ENCODE data around the gene LRRC51. TPM values are rescaled to one million over a fixed set of nuclear protein-coding genes. Genes with fewer than 3 reads are reported as not detected.

Gene LRRC51
- total RNA-seq, 2 donors from 2014 or later: 4.0 to 7.6 TPM

DNA sequence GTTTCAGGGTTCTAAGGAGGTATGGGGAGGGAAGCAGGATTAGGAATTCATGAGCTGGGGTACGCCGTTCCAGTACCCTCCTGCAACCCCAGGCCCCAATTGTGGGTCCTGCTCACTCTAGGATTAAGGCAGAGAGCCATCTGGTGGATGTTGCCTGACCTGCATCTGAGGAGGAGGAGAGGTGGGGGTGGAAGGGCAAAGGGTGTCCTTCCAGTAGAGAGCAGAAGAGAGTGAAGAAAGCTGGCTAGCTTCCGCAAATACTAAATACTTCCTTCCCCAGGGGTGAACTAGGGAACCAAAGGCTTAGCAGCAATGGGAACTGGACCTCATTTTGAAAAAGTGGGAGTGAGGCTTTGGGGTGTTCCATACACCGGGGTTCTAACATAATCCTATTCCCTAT is 10.6 kb downstream of the LRRC51 start:
- no peaks in the 10 kb centered on the region for H3K27me3 ChIP-seq
- peak; percentile 75 for DNase-seq (ENCODE audit: low spot score)
- H3K9me3 ChIP-seq: no peaks in the 10 kb centered on the region
- H3K4me1 ChIP-seq: peaks cover 0 to 12% of the 10 kb centered on the region in 2 donors
- H3K36me3 ChIP-seq: peaks cover 14% of the 10 kb centered on the region
- no peak overlapping the region for H3K4me3 ChIP-seq
- H3K27ac ChIP-seq: no peak overlapping the region
- TF ChIP-seq, protein P1, sequence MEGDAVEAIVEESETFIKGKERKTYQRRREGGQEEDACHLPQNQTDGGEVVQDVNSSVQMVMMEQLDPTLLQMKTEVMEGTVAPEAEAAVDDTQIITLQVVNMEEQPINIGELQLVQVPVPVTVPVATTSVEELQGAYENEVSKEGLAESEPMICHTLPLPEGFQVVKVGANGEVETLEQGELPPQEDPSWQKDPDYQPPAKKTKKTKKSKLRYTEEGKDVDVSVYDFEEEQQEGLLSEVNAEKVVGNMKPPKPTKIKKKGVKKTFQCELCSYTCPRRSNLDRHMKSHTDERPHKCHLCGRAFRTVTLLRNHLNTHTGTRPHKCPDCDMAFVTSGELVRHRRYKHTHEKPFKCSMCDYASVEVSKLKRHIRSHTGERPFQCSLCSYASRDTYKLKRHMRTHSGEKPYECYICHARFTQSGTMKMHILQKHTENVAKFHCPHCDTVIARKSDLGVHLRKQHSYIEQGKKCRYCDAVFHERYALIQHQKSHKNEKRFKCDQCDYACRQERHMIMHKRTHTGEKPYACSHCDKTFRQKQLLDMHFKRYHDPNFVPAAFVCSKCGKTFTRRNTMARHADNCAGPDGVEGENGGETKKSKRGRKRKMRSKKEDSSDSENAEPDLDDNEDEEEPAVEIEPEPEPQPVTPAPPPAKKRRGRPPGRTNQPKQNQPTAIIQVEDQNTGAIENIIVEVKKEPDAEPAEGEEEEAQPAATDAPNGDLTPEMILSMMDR (IDR thresholded peaks at IDR 0.05): peak; percentile 81 to 92

DNA sequence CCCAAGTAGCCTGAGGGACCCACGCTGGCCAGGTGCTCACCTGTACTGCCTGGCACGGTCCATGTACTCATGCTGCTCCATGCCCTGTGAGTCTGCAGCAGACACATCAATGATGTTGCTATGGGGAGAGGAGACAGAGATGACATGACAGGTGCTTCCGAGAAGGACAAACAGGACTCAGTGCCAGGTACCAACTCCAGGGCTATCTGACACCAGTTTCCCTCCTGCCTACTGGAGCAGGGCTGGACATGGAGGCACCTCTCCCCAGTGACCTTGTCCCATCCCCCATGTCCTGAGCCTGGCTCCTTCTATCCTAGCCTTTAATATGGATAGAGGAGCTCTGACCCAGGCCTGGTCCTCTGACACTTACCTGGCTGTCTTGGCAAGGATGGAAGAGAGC is 18.1 kb downstream of the LRRC51 start:
- no peaks in the 10 kb centered on the region for H3K27me3 ChIP-seq
- peaks cover 38% of the 10 kb centered on the region for H3K36me3 ChIP-seq
- H3K4me1 ChIP-seq: peaks cover 0 to 41% of the 10 kb centered on the region in 2 donors
- H3K27ac ChIP-seq: no peak overlapping the region
- H3K4me3 ChIP-seq: no peak overlapping the region
- TF ChIP-seq, protein P1 (IDR thresholded peaks at IDR 0.05): no peak
- H3K9me3 ChIP-seq: no peaks in the 10 kb centered on the region
- no peak for DNase-seq (ENCODE audit: low spot score)

DNA sequence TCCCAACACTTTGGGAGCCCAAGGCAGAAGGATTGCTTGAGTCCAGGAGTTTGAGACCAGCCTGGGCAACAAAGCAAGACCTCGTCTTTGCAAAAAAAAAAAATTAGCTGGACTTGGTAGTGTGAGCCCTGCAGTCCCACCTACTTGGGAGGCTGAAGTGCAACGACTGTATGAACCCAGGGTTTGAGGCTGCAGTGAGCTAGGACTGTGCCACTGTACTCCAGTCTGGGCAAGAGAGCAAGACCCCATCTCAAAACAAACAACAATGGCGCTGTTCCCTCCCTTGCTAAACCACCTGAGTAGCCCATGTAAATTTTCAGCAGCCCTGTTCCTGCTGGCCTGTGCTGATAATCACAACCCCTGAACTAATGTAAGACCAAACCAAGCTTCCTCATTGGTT is 19.4 kb downstream of the LRRC51 start:
- Histone ChIP-seq H3K27ac (no peak overlapping the region), H3K9me3 (no peaks in the 10 kb centered on the region), H3K36me3 (peaks cover 29% of the 10 kb centered on the region), H3K4me3 (no peak overlapping the region), H3K27me3 (no peaks in the 10 kb centered on the region), H3K4me1 (peaks cover 0 to 44% of the 10 kb centered on the region in 2 donors)
- TF ChIP-seq, protein P1 (IDR thresholded peaks at IDR 0.05): no peak
- no peak for DNase-seq (ENCODE audit: low spot score)

DNA sequence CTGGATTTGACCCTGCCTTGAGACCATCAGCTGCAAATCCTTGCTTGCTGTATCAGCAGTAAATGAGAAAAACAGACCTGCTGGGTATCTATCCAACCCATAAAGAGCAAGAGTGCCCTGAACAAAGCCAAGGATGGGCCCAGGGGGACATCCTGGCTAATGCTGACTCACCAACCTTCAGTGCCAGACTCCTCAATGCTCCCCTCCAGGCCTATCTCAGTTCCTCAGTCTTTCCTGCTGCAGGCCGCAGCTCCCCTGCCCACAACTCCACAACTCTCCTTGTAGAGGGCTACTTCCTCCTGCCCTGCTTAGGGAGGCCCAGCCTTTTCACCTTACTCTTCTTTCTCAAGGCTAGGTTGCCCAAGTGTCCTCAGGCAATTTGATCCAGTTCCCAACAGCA is 19.8 kb downstream of the LRRC51 start:
- TF ChIP-seq, protein P1 (IDR thresholded peaks at IDR 0.05): no peak
- Histone ChIP-seq H3K9me3 (no peaks in the 10 kb centered on the region), H3K4me3 (no peak overlapping the region), H3K36me3 (peaks cover 29% of the 10 kb centered on the region), H3K27me3 (no peaks in the 10 kb centered on the region), H3K27ac (no peak overlapping the region), H3K4me1 (peaks cover 0 to 44% of the 10 kb centered on the region in 2 donors)
- no peak for DNase-seq (ENCODE audit: low spot score)

DNA sequence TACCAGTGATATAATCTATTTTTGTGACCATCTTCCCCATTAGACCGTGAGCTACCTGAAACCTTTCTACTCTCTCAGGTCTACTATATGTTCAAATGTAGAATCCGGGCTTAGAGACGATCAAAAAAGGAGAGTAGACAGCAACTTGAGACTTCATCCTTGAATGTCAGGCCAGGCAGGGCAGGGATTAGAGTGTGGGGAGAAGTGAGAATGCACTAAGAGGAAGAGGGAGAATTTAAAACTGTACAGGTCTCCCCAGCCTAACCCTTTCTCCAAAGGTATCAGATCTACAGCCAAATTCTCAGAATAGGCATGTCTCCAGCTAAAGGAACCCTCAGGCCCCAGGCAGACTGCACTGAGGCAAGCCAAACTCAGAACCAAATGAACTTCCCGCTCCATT is 21.5 kb downstream of the LRRC51 start:
- peaks cover 0 to 44% of the 10 kb centered on the region in 2 donors for H3K4me1 ChIP-seq
- DNase-seq (ENCODE audit: low spot score): no peak
- peak overlapping the region; percentile 92 to 94 for H3K27ac ChIP-seq
- peaks cover 21% of the 10 kb centered on the region for H3K36me3 ChIP-seq
- no peaks in the 10 kb centered on the region for H3K27me3 ChIP-seq
- peak overlapping the region; percentile 79 to 85 for H3K4me3 ChIP-seq
- TF ChIP-seq, protein P1 (IDR thresholded peaks at IDR 0.05): no peak
- no peaks in the 10 kb centered on the region for H3K9me3 ChIP-seq

DNA sequence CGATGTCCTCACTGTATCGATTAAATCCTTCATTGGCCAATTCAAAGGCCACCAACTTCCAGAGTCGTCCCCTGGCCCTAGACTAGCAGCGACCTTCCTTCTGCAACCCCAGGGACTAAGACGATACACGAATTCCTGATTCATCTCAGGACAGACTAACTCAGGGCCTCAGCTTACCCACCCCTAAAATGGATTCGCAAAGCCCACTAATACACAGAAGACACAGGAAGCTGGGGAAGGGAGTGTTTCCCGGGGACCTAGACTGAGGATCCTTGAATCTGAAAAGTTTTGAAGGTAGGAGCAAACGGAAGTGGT is 21.9 kb downstream of the LRRC51 start:
- TF ChIP-seq, protein P1 (IDR thresholded peaks at IDR 0.05): no peak
- Histone ChIP-seq H3K27me3 (no peaks in the 10 kb centered on the region), H3K9me3 (no peaks in the 10 kb centered on the region), H3K36me3 (peaks cover 17% of the 10 kb centered on the region), H3K4me1 (peaks cover 0 to 44% of the 10 kb centered on the region in 2 donors), H3K27ac (peak overlapping the region; percentile 92 to 94), H3K4me3 (peak overlapping the region; percentile 79 to 85)
- DNase-seq (ENCODE audit: low spot score): no peak

All from right atrium auricular region (tissue), 2 donors.